Karpas-422 (cell line): Measurements from ENCODE around the gene UBAP2L. TPM values are rescaled to one million over a fixed set of nuclear protein-coding genes. Genes with fewer than 3 reads are reported as not detected.
A peak's percentile ranks its signal among the peaks of the same experiment; 100 is the strongest.
"Not testable (repeated sequence)": the region's sequence is repeated elsewhere in the genome, so short reads cannot be mapped to it uniquely, and the experiment has no call there.

ENCODE experiments used
- DNase-seq: peaks from one replicate; pipeline ENCODE4 v3.0.0-alpha.2; 2015
- H2AFZ ChIP-seq: fragments of 200-600 bp; sonication (generic); 2 replicates; pipeline ENCODE4 v1.6.1; 2014; ENCODE audit warnings: antibody characterized with exemption, low read length, mixed read lengths
- H3K27ac ChIP-seq: fragments of 200-600 bp; sonication (generic); 2 replicates; pipeline ENCODE4 v1.5.1; 2014; ENCODE audit warnings: mild to moderate bottlenecking, low read length, moderate library complexity
- H3K27me3 ChIP-seq: fragments of 200-600 bp; sonication (generic); 2 replicates; pipeline ENCODE4 v1.6.1; 2014; ENCODE audit warnings: low read length, mixed read lengths
- H3K36me3 ChIP-seq: fragments of 200-600 bp; sonication (generic); 2 replicates; pipeline ENCODE4 v1.6.1; 2014; ENCODE audit warnings: low read length, mixed read lengths; ENCODE audit not compliant: insufficient read depth
- H3K4me1 ChIP-seq: fragments of 200-600 bp; sonication (generic); 2 replicates; pipeline ENCODE4 v1.6.1; 2014; ENCODE audit warnings: mild to moderate bottlenecking, low read length, mixed read lengths
- H3K4me2 ChIP-seq: fragments of 200-600 bp; sonication (generic); 2 replicates; pipeline ENCODE4 v1.6.1; 2014; ENCODE audit warnings: low read length, low read depth, mild to moderate bottlenecking; ENCODE audit not compliant: poor library complexity, severe bottlenecking
- H3K4me3 ChIP-seq: fragments of 200-600 bp; sonication (generic); 2 replicates; pipeline ENCODE4 v1.5.1; 2014; ENCODE audit warnings: mild to moderate bottlenecking, antibody characterized with exemption, low read length, mixed read lengths
- H3K79me2 ChIP-seq: fragments of 200-600 bp; sonication (generic); 2 replicates; pipeline ENCODE4 v1.6.1; 2014; ENCODE audit warnings: mild to moderate bottlenecking, low read length, mixed read lengths
- H3K9ac ChIP-seq: fragments of 200-600 bp; sonication (generic); 2 replicates; pipeline ENCODE4 v1.6.0; 2014; ENCODE audit warnings: low read length
- H3K9me2 ChIP-seq: fragments of 200-600 bp; sonication (generic), shearing (Covaris generic); replicated peaks from 2 replicates; pipeline ENCODE4 v1.6.0; 2014; ENCODE audit warnings: mild to moderate bottlenecking, low read length, moderate library complexity; ENCODE audit not compliant: insufficient read depth
- H3K9me3 ChIP-seq: fragments of 300-700, 200-600 bp; sonication (generic); 2 replicates; pipeline ENCODE4 v1.6.1; 2014; ENCODE audit warnings: low read length, mixed read lengths
- H4K20me1 ChIP-seq: fragments of 200-600 bp; sonication (generic); 2 replicates; pipeline ENCODE4 v1.6.1; 2014; ENCODE audit warnings: mild to moderate bottlenecking, antibody characterized with exemption, low read length, low read depth; ENCODE audit not compliant: insufficient read depth
- total RNA-seq: library from RNA; depleted of rRNA; stranded (reverse); fragments of >200 nt; shearing (Covaris generic); gene quantifications from 2 replicates; pipeline ENCODE4 v1.2.3, GENCODE V29; 2014; ENCODE audit warnings: low replicate concordance

UBAP2L gene
- total RNA-seq, 1 experiment from 2014 or later = 119 TPM

GRCh38 chr1:154222918-154223317 lies 2.2 kb downstream of the UBAP2L start:
- no peak for DNase-seq
- peaks cover 18% of the 10 kb centered on the region for H4K20me1 ChIP-seq
- H3K9ac ChIP-seq = no peak overlapping the region
- H3K9me2 ChIP-seq = no peaks in the 10 kb centered on the region
- H3K79me2 ChIP-seq = peaks cover 95% of the 10 kb centered on the region
- H3K4me2 ChIP-seq = peak overlapping the region; percentile 93
- H3K9me3 ChIP-seq = no peaks in the 10 kb centered on the region
- no peak overlapping the region for H3K27ac ChIP-seq
- peaks cover 71% of the 10 kb centered on the region for H3K36me3 ChIP-seq
- no peak overlapping the region for H2AFZ ChIP-seq
- no peak overlapping the region for H3K4me3 ChIP-seq
- peaks cover 44% of the 10 kb centered on the region for H3K4me1 ChIP-seq
- no peaks in the 10 kb centered on the region for H3K27me3 ChIP-seq

GRCh38 chr1:154223621-154224020 lies 2.9 kb downstream of the UBAP2L start:
- no peak overlapping the region for H3K4me3 ChIP-seq
- no peaks in the 10 kb centered on the region for H3K27me3 ChIP-seq
- DNase-seq = no peak

GRCh38 chr1:154225370-154225769 lies 4.6 kb downstream of the UBAP2L start:
- H3K9ac ChIP-seq = no peak overlapping the region
- H3K4me1 ChIP-seq = peaks cover 28% of the 10 kb centered on the region
- peaks cover 79% of the 10 kb centered on the region for H3K36me3 ChIP-seq
- no peak overlapping the region for H3K4me2 ChIP-seq
- H3K27me3 ChIP-seq = no peaks in the 10 kb centered on the region
- DNase-seq = no peak
- H3K4me3 ChIP-seq = no peak overlapping the region
- H3K9me3 ChIP-seq = no peaks in the 10 kb centered on the region
- no peak overlapping the region for H3K27ac ChIP-seq
- H3K9me2 ChIP-seq = no peaks in the 10 kb centered on the region
- peaks cover 18% of the 10 kb centered on the region for H4K20me1 ChIP-seq
- no peak overlapping the region for H2AFZ ChIP-seq
- peaks cover 94% of the 10 kb centered on the region for H3K79me2 ChIP-seq

More at GRCh38 chr1:154223621-154224020, 2.9 kb downstream of the UBAP2L start:
- Histone ChIP-seq H4K20me1 (peaks cover 18% of the 10 kb centered on the region), H3K36me3 (peaks cover 69% of the 10 kb centered on the region), H3K9me3 (no peaks in the 10 kb centered on the region), H2AFZ (no peak overlapping the region), H3K9me2 (no peaks in the 10 kb centered on the region), H3K9ac (no peak overlapping the region), H3K79me2 (peaks cover 95% of the 10 kb centered on the region), H3K27ac (no peak overlapping the region; the same call in 1 of the 2 replicates), H3K4me1 (peaks cover 37% of the 10 kb centered on the region), H3K4me2 (peak overlapping the region; percentile 93)

- not testable (repeated sequence) for H3K27ac ChIP-seq, H3K4me2 ChIP-seq, H3K27me3 ChIP-seq, H3K9me2 ChIP-seq, H3K9me3 ChIP-seq, H3K9ac ChIP-seq, H3K4me3 ChIP-seq, DNase-seq, H3K4me1 ChIP-seq, H2AFZ ChIP-seq
- peaks cover 12% of the 10 kb centered on the region for H4K20me1 ChIP-seq
- H3K36me3 ChIP-seq = peaks cover 78% of the 10 kb centered on the region
- peaks cover 85% of the 10 kb centered on the region for H3K79me2 ChIP-seq
These were observed 10.4 kb downstream of the UBAP2L start for GRCh38 chr1:154231112-154231511.

- H3K9me3 ChIP-seq, H3K27ac ChIP-seq, H3K4me3 ChIP-seq, H3K4me1 ChIP-seq, H3K9me2 ChIP-seq, DNase-seq, H3K4me2 ChIP-seq, H3K27me3 ChIP-seq, H2AFZ ChIP-seq, H3K9ac ChIP-seq: not testable (repeated sequence)
- Histone ChIP-seq H3K79me2 (peaks cover 85% of the 10 kb centered on the region), H3K36me3 (peaks cover 78% of the 10 kb centered on the region), H4K20me1 (peaks cover 20% of the 10 kb centered on the region)
These were observed 12.4 kb downstream of the UBAP2L start for GRCh38 chr1:154233127-154233526.

GRCh38 chr1:154236855-154237254 lies 16.1 kb downstream of the UBAP2L start:
- no peak for DNase-seq
- peaks cover 77% of the 10 kb centered on the region for H3K36me3 ChIP-seq
- no peak overlapping the region for H2AFZ ChIP-seq

GRCh38 chr1:154237435-154237834 lies 16.7 kb downstream of the UBAP2L start:
- Histone ChIP-seq H3K4me3 (no peak overlapping the region), H3K9me3 (no peaks in the 10 kb centered on the region), H4K20me1 (peaks cover 35% of the 10 kb centered on the region), H3K79me2 (peaks cover 82% of the 10 kb centered on the region), H2AFZ (no peak overlapping the region), H3K9ac (no peak overlapping the region), H3K27ac (no peak overlapping the region), H3K4me2 (no peak overlapping the region), H3K9me2 (no peaks in the 10 kb centered on the region), H3K27me3 (no peaks in the 10 kb centered on the region), H3K4me1 (no peaks in the 10 kb centered on the region), H3K36me3 (peaks cover 77% of the 10 kb centered on the region)
- no peak for DNase-seq

More at GRCh38 chr1:154236855-154237254, 16.1 kb downstream of the UBAP2L start:
- Histone ChIP-seq H3K27me3 (no peaks in the 10 kb centered on the region), H3K9me2 (no peaks in the 10 kb centered on the region), H3K4me3 (no peak overlapping the region), H3K9ac (no peak overlapping the region), H3K79me2 (peaks cover 82% of the 10 kb centered on the region), H3K4me1 (no peaks in the 10 kb centered on the region), H3K4me2 (no peak overlapping the region), H4K20me1 (peaks cover 35% of the 10 kb centered on the region), H3K9me3 (no peaks in the 10 kb centered on the region), H3K27ac (no peak overlapping the region)

- Histone ChIP-seq H3K9ac (no peak overlapping the region), H3K4me2 (no peak overlapping the region), H3K27ac (no peak overlapping the region), H3K79me2 (peaks cover 84% of the 10 kb centered on the region), H4K20me1 (peaks cover 31% of the 10 kb centered on the region), H3K9me2 (no peaks in the 10 kb centered on the region), H3K4me3 (no peak overlapping the region), H3K9me3 (no peaks in the 10 kb centered on the region), H3K4me1 (no peaks in the 10 kb centered on the region), H3K36me3 (peaks cover 79% of the 10 kb centered on the region), H2AFZ (no peak overlapping the region), H3K27me3 (no peaks in the 10 kb centered on the region)
- DNase-seq = no peak
These were observed 17.2 kb downstream of the UBAP2L start for GRCh38 chr1:154237880-154238506.
